GM19397 (cell line): ENCODE measurements around the gene DDX19B.
"Not testable (repeated sequence)": the region's sequence is repeated elsewhere in the genome, so short reads cannot be mapped to it uniquely, and the experiment has no call there.

Experiments
- ATAC-seq: cut with Tn5 transposase; IDR thresholded peaks from one replicate; pipeline ENCODE4 v1.9.1; 2021; ENCODE audit warnings: mild to moderate bottlenecking, moderate library complexity; ENCODE audit not compliant: unreplicated experiment

DDX19B gene

GRCh38 chr16:70287304-70287971 is 11.5 kb upstream of the DDX19B start:
- ATAC-seq, result not testable (repeated sequence)

GRCh38 chr16:70289229-70290094 is 9.5 kb upstream of the DDX19B start, which contains the start of gene AARS1:
TSS of gene AARS1 (minus strand) at chr16:70289506. CDS start at chr16:70282763, 6,743 bp downstream.
- peak; percentile 98 for ATAC-seq

GRCh38 chr16:70290949-70291519 is 8.0 kb upstream of the DDX19B start:
- ATAC-seq, result no peak

- not testable (repeated sequence) for ATAC-seq
These were observed 6.8 kb upstream of the DDX19B start for GRCh38 chr16:70292148-70292547.

- ATAC-seq, result no peak
These were observed 4.5 kb upstream of the DDX19B start for GRCh38 chr16:70294385-70295025.

- no peak for ATAC-seq
These were observed 3.4 kb upstream of the DDX19B start for GRCh38 chr16:70295634-70296033.

- ATAC-seq, result no peak
These were observed 2.1 kb downstream of the DDX19B start for GRCh38 chr16:70301121-70301520.

GRCh38 chr16:70302745-70303144 is 3.8 kb downstream of the DDX19B start:
- no peak for ATAC-seq

GRCh38 chr16:70304892-70305448 is 6.0 kb downstream of the DDX19B start:
- ATAC-seq, result no peak

GRCh38 chr16:70306880-70307279 is 7.9 kb downstream of the DDX19B start:
- no peak for ATAC-seq

GRCh38 chr16:70307726-70308125 is 8.7 kb downstream of the DDX19B start:
- not testable (repeated sequence) for ATAC-seq

- no peak for ATAC-seq
These were observed 21.1 kb downstream of the DDX19B start for GRCh38 chr16:70320121-70320520.

- no peak for ATAC-seq
These were observed 26.2 kb downstream of the DDX19B start for GRCh38 chr16:70324998-70325747.

GRCh38 chr16:70331091-70331490 is 32.1 kb downstream of the DDX19B start:
- no peak for ATAC-seq

GRCh38 chr16:70331588-70332358 is 32.8 kb downstream of the DDX19B start:
- ATAC-seq, result no peak

- not testable (repeated sequence) for ATAC-seq
These were observed 33.7 kb downstream of the DDX19B start for GRCh38 chr16:70332728-70333127.

- no peak for ATAC-seq
These were observed 38.8 kb downstream of the DDX19B start for GRCh38 chr16:70337814-70338213.

- ATAC-seq, result no peak
These were observed 42.6 kb downstream of the DDX19B start for GRCh38 chr16:70341600-70341999.

GRCh38 chr16:70342016-70342415 is 43.0 kb downstream of the DDX19B start:
- no peak for ATAC-seq
